IMR-90 (cell line): Measurements from ENCODE around the gene CALR3. TPM values are rescaled to one million over a fixed set of nuclear protein-coding genes. Genes with fewer than 3 reads are reported as not detected.

Experiments
- ATAC-seq: fragments of 200-7000 bp; cut with Tn5 transposase; 2 replicates; pipeline ENCODE4 v1.9.1; 2020; ENCODE audit warnings: low read depth, mild to moderate bottlenecking, moderate library complexity
- BruUV-seq: library from RNA; stranded (reverse); fragments of 400-500 nt; replicated peaks from 2 replicates; lab custom pipeline; 2021; lab: Mats Ljungman, UMichigan
- CTCF ChIA-PET: fragments of 300-600 bp; formaldehyde crosslinking; extraction: SDS; loops from one replicate; lab custom pipeline; 2021; ENCODE audit warnings: antibody characterized with exemption; lab: Yijun Ruan, JAX
- POLR2A ChIA-PET: fragments of 300-600 bp; sonication (Branson Sonifier 250); formaldehyde crosslinking; loops from one replicate; lab custom pipeline; 2022; ENCODE audit warnings: antibody characterized with exemption; ENCODE audit not compliant: unreplicated experiment; lab: Charles Lee
- DNase-seq: peaks from one replicate; pipeline ENCODE4 v3.0.0; 2013
- H2AFZ ChIP-seq: replicated peaks from 2 replicates; pipeline ENCODE3; 2013; ENCODE audit warnings: low read length, mild to moderate bottlenecking; ENCODE audit not compliant: poor library complexity
- H2AK5ac ChIP-seq: 2 replicates; pipeline ENCODE4 v1.6.1; 2013; ENCODE audit warnings: low read depth, low read length, inconsistent platforms
- H2AK9ac ChIP-seq: replicated peaks from 2 replicates; pipeline ENCODE3; 2013; ENCODE audit warnings: mild to moderate bottlenecking, low read depth, low read length, moderate library complexity; ENCODE audit not compliant: poor library complexity
- H2BK120ac ChIP-seq: 2 replicates; pipeline ENCODE4 v1.6.1; 2013; ENCODE audit warnings: low read depth, low read length, inconsistent platforms
- H2BK15ac ChIP-seq: 3 replicates; pipeline ENCODE4 v1.6.1; 2013; ENCODE audit warnings: low read depth, low read length, inconsistent platforms
- H2BK20ac ChIP-seq: 2 replicates; pipeline ENCODE4 v1.6.1; 2013; ENCODE audit warnings: low read depth, mild to moderate bottlenecking, inconsistent platforms, low read length, moderate library complexity
- H2BK5ac ChIP-seq: 2 replicates; pipeline ENCODE4 v1.6.1; 2013; ENCODE audit warnings: mild to moderate bottlenecking, low read depth, low read length, inconsistent platforms; ENCODE audit not compliant: poor library complexity, severe bottlenecking
- H3K14ac ChIP-seq: replicated peaks from 2 replicates; pipeline ENCODE4 v1.6.1; 2013; ENCODE audit warnings: low read depth, low read length, inconsistent platforms
- H3K18ac ChIP-seq: 2 replicates; pipeline ENCODE4 v1.6.1; 2013; ENCODE audit warnings: low read depth, low read length, control low read depth
- H3K23ac ChIP-seq: 2 replicates; pipeline ENCODE4 v1.6.1; 2013; ENCODE audit warnings: low read depth, low read length, inconsistent platforms
- H3K27ac ChIP-seq: 2 replicates; pipeline ENCODE4 v1.5.1; 2013; ENCODE audit warnings: mild to moderate bottlenecking, control low read depth, low read length; ENCODE audit not compliant: insufficient read depth
- H3K27me3 ChIP-seq: 2 replicates; pipeline ENCODE4 v1.6.1; 2013; ENCODE audit warnings: low read length; ENCODE audit not compliant: control insufficient read depth, insufficient read depth
- H3K36me3 ChIP-seq: 2 replicates; pipeline ENCODE4 v1.6.1; 2013; ENCODE audit warnings: low read length, mixed read lengths; ENCODE audit not compliant: control insufficient read depth, insufficient read depth
- H3K4ac ChIP-seq: 2 replicates; pipeline ENCODE4 v1.6.1; 2013; ENCODE audit warnings: low read depth, low read length, inconsistent platforms
- H3K4me1 ChIP-seq: 2 replicates; pipeline ENCODE4 v1.6.1; 2013; ENCODE audit warnings: low read length, mixed read lengths; ENCODE audit not compliant: control insufficient read depth, insufficient read depth
- H3K4me2 ChIP-seq: 2 replicates; pipeline ENCODE4 v1.6.1; 2013; ENCODE audit warnings: low read depth, mild to moderate bottlenecking, control low read depth, low read length, moderate library complexity
- H3K4me3 ChIP-seq: 2 replicates; pipeline ENCODE4 v1.5.1; 2013; ENCODE audit warnings: low read depth, mild to moderate bottlenecking, control low read depth, low read length, moderate library complexity; ENCODE audit not compliant: insufficient read depth
- H3K56ac ChIP-seq: 2 replicates; pipeline ENCODE4 v1.6.1; 2013; ENCODE audit warnings: low read length, inconsistent platforms; ENCODE audit not compliant: insufficient read depth; ENCODE audit errors: extremely low read depth
- H3K79me1 ChIP-seq, 2 experiments: 2 replicates each; pipeline ENCODE4 v1.6.1; 2013; ENCODE audit warnings: low read length in 2 of 2, inconsistent platforms in 1 of 2, low read depth in 1 of 2
- H3K9ac ChIP-seq: 2 replicates; pipeline ENCODE4 v1.6.1; 2013; ENCODE audit warnings: low read depth, low read length, control low read depth
- H3K9me1 ChIP-seq: 2 replicates; pipeline ENCODE4 v1.6.1; 2013; ENCODE audit warnings: low read length, inconsistent platforms; ENCODE audit not compliant: insufficient read depth
- H3K9me3 ChIP-seq: 2 replicates; pipeline ENCODE4 v1.6.1; 2013; ENCODE audit warnings: low read length; ENCODE audit not compliant: control insufficient read depth, insufficient read depth
- H4K20me1 ChIP-seq: 2 replicates; pipeline ENCODE4 v1.6.1; 2013; ENCODE audit warnings: low read length, inconsistent platforms; ENCODE audit not compliant: insufficient read depth
- H4K5ac ChIP-seq: 2 replicates; pipeline ENCODE4 v1.6.1; 2013; ENCODE audit warnings: mild to moderate bottlenecking, low read depth, low read length, control low read depth
- H4K8ac ChIP-seq, 2 experiments: 2 replicates each; pipeline ENCODE4 v1.6.1; 2013; ENCODE audit warnings: low read depth in 2 of 2, low read length in 2 of 2, control low read depth in 1 of 2, inconsistent platforms in 1 of 2
- H4K91ac ChIP-seq: 2 replicates; pipeline ENCODE4 v1.6.1; 2013; ENCODE audit warnings: low read depth, low read length, inconsistent platforms; ENCODE audit not compliant: insufficient read depth
- BHLHE40 ChIP-seq: fragments of 150-350 bp; IDR thresholded peaks from 2 replicates; pipeline ENCODE4 v1.6.1; 2016; ENCODE audit warnings: mild to moderate bottlenecking, low read depth, low read length
- CEBPB ChIP-seq: IDR thresholded peaks from 2 replicates; pipeline ENCODE4 v1.6.1; 2012; ENCODE audit warnings: low read depth, low read length, improper control_type of control experiment
- CHD1 ChIP-seq: IDR thresholded peaks from 2 replicates; pipeline ENCODE4 v1.6.1; 2012; ENCODE audit warnings: low read depth, low read length, improper control_type of control experiment
- FOS ChIP-seq: fragments of 150-350 bp; IDR thresholded peaks from 2 replicates; pipeline ENCODE4 v1.6.1; 2016; ENCODE audit warnings: low read depth, low read length
- MAZ ChIP-seq: IDR thresholded peaks from 2 replicates; pipeline ENCODE4 v1.6.1; 2012; ENCODE audit warnings: low read depth, mild to moderate bottlenecking, low read length, improper control_type of control experiment, moderate library complexity, borderline replicate concordance
- NFE2L2 ChIP-seq: fragments of 150-350 bp; IDR thresholded peaks from 2 replicates; pipeline ENCODE4 v1.6.1; 2016; ENCODE audit warnings: low read depth, mild to moderate bottlenecking, low read length
- POLR2A ChIP-seq: IDR thresholded peaks from 2 replicates; pipeline ENCODE4 v1.6.1; 2012; ENCODE audit warnings: mild to moderate bottlenecking, low read depth, low read length
- RAD21 ChIP-seq: IDR thresholded peaks from 2 replicates; pipeline ENCODE4 v1.6.1; 2012; ENCODE audit warnings: low read length, improper control_type of control experiment
- RCOR1 ChIP-seq: IDR thresholded peaks from 2 replicates; pipeline ENCODE4 v1.6.1; 2012; ENCODE audit warnings: mild to moderate bottlenecking, low read length, improper control_type of control experiment; ENCODE audit not compliant: insufficient replicate concordance
- SMC3 ChIP-seq: fragments of 150-350 bp; IDR thresholded peaks from 2 replicates; pipeline ENCODE4 v1.6.1; 2016; ENCODE audit warnings: low read depth, mild to moderate bottlenecking, antibody characterized with exemption, low read length, moderate library complexity
- WGBS, 2 experiments: methylation state at CpG; one replicate each; pipeline versions ENCODE4 v1.1.5 to v1.1.7; 2013; ENCODE audit warnings: missing lambda C conversion rate in 2 of 2; ENCODE audit not compliant: insufficient read length in 1 of 2; ENCODE audit errors: extremely low coverage in 2 of 2; 5-methylcytosine and 5-hydroxymethylcytosine counted together
- dilution Hi-C: fragments of 300-500 bp; cut with HindIII; formaldehyde crosslinking; loops from one replicate; pipeline ENCODE4 v1.14.3; 2018; ENCODE audit warnings: low sequenced_read_pairs; ENCODE audit not compliant: unreplicated experiment
- in situ Hi-C: fragments of 300-500 bp; cut with MboI; formaldehyde crosslinking; loops from 3 replicates; pipeline ENCODE4 v1.14.3; 2019; ENCODE audit warnings: low sequenced_read_pairs, inconsistent platforms, mixed read lengths
- intact Hi-C: fragments of 100-400 bp; cut with micrococcal nuclease; formaldehyde crosslinking; loops from 2 replicates; pipeline ENCODE4 v1.10.0; 2022
- polyA plus RNA-seq, 3 experiments: library from polyadenylated mRNA; depleted of rRNA; stranded (reverse); fragments of >200 nt; gene quantifications; 2 replicates each; pipeline ENCODE4 v1.2.3, GENCODE V29; 2012; ENCODE audit warnings: low replicate concordance in 1 of 3
- total RNA-seq: library from RNA; depleted of rRNA; stranded (reverse); fragments of >200 nt; gene quantifications from 2 replicates; pipeline ENCODE4 v1.2.3, GENCODE V29; 2012
- TF ChIP-seq, protein P1 (sequence below): fragments of 150-350 bp; IDR thresholded peaks from 2 replicates; pipeline ENCODE4 v1.6.1; 2016; ENCODE audit warnings: low read depth, mild to moderate bottlenecking, low read length, moderate library complexity, borderline replicate concordance
- TF ChIP-seq, protein P2 (sequence below): conservative IDR thresholded peaks from 2 replicates; pipeline ENCODE4 v1.5.1; 2012; ENCODE audit warnings: mild to moderate bottlenecking, low read depth, low read length, improper control_type of control experiment
- TF ChIP-seq, protein P3 (sequence below): fragments of 150-350 bp; IDR thresholded peaks from 2 replicates; pipeline ENCODE4 v1.6.1; 2017; ENCODE audit warnings: mild to moderate bottlenecking, antibody characterized with exemption, low read length, low read depth

Gene CALR3
- total and polyA plus RNA-seq, 2 of the 4 experiments (the other 2 are of a cell fraction): not detected

GRCh38 chr19:16514383-16515019 is 18.5 kb upstream of the CALR3 start:
- H3K27me3 ChIP-seq: no peaks in the 10 kb centered on the region
- H3K4me3 ChIP-seq: no peak overlapping the region
- H2AK9ac ChIP-seq: no peak overlapping the region
- no peak overlapping the region for H4K5ac ChIP-seq
- H2AK5ac ChIP-seq: no peak overlapping the region
- H4K8ac ChIP-seq: no peak overlapping the region
- in situ Hi-C loops: no loop called here
- peaks cover 3% of the 10 kb centered on the region; the same call in 1 of the 2 replicates for H4K20me1 ChIP-seq
- no peak overlapping the region for H3K4ac ChIP-seq
- no peaks in the 10 kb centered on the region for H3K9me3 ChIP-seq
- H3K18ac ChIP-seq: no peak overlapping the region
- TF ChIP-seq, protein P1, sequence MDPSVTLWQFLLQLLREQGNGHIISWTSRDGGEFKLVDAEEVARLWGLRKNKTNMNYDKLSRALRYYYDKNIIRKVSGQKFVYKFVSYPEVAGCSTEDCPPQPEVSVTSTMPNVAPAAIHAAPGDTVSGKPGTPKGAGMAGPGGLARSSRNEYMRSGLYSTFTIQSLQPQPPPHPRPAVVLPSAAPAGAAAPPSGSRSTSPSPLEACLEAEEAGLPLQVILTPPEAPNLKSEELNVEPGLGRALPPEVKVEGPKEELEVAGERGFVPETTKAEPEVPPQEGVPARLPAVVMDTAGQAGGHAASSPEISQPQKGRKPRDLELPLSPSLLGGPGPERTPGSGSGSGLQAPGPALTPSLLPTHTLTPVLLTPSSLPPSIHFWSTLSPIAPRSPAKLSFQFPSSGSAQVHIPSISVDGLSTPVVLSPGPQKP: no peak
- TF ChIP-seq CHD1 (no peak), MAZ (no peak), POLR2A (no peak), SMC3 (no peak), NFE2L2 (no peak), FOS (no peak), BHLHE40 (no peak), RCOR1 (no peak), RAD21 (no peak), CEBPB (no peak)
- TF ChIP-seq, protein P2, sequence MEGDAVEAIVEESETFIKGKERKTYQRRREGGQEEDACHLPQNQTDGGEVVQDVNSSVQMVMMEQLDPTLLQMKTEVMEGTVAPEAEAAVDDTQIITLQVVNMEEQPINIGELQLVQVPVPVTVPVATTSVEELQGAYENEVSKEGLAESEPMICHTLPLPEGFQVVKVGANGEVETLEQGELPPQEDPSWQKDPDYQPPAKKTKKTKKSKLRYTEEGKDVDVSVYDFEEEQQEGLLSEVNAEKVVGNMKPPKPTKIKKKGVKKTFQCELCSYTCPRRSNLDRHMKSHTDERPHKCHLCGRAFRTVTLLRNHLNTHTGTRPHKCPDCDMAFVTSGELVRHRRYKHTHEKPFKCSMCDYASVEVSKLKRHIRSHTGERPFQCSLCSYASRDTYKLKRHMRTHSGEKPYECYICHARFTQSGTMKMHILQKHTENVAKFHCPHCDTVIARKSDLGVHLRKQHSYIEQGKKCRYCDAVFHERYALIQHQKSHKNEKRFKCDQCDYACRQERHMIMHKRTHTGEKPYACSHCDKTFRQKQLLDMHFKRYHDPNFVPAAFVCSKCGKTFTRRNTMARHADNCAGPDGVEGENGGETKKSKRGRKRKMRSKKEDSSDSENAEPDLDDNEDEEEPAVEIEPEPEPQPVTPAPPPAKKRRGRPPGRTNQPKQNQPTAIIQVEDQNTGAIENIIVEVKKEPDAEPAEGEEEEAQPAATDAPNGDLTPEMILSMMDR: no peak
- TF ChIP-seq, protein P3, sequence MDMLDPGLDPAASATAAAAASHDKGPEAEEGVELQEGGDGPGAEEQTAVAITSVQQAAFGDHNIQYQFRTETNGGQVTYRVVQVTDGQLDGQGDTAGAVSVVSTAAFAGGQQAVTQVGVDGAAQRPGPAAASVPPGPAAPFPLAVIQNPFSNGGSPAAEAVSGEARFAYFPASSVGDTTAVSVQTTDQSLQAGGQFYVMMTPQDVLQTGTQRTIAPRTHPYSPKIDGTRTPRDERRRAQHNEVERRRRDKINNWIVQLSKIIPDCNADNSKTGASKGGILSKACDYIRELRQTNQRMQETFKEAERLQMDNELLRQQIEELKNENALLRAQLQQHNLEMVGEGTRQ: no peak
- ChIA-PET CTCF (interaction anchor here (0.6 to 0.7 kb wide), 2 partner anchors 18 to 38 kb away, joined by 3 read pairs; partner anchors contain the start of gene C19orf44), POLR2A (interaction anchor here (0.5 kb wide), 1 partner anchor 75 kb away, joined by 7 read pairs; no protein-coding TSS in a partner anchor)
- intact Hi-C loops: no loop called here
- 70% methylated on average over 2 of the region's 24 CpGs; no CpG with 5 or more reads in 1 of the 2 experiments for WGBS, 2 experiments
- no peak overlapping the region for H2BK20ac ChIP-seq
- peaks cover 47% of the 10 kb centered on the region for H3K36me3 ChIP-seq
- H3K4me2 ChIP-seq: no peak overlapping the region
- H3K14ac ChIP-seq: no peak overlapping the region
- H2BK120ac ChIP-seq: no peak overlapping the region
- no peak overlapping the region for H3K23ac ChIP-seq
- no peak overlapping the region for H4K91ac ChIP-seq
- H3K9ac ChIP-seq: no peak overlapping the region
- no peak overlapping the region for H3K27ac ChIP-seq
- H3K56ac ChIP-seq: no peak overlapping the region
- H3K4me1 ChIP-seq: peaks cover 4% of the 10 kb centered on the region; the same call in 1 of the 2 replicates
- H2BK15ac ChIP-seq: no peak overlapping the region
- ATAC-seq (no peak), DNase-seq (no peak)
- H2BK5ac ChIP-seq: no peak overlapping the region
- peaks cover 0 to 6% of the 10 kb centered on the region in 2 experiments; a peak in 3 of 4 replicates for H3K79me1 ChIP-seq
- dilution Hi-C loops: no loop called here
- BruUV-seq: no TSS peak
- H2AFZ ChIP-seq: no peak overlapping the region
- no peaks in the 10 kb centered on the region for H3K9me1 ChIP-seq
